ENCODE measurements around the gene AICDA.
"Not testable (repeated sequence)": the region's sequence is repeated elsewhere in the genome, so short reads cannot be mapped to it uniquely, and the experiment has no call there.

The AICDA gene

GRCh38 chr12:8622646-8623045 lies 10.0 kb upstream of the AICDA start:
- POLR2A ChIA-PET, result no interaction called here
- CTCF ChIA-PET, result interaction anchor here (1.0 to 2.5 kb wide), 4 partner anchors 10 to 79 kb away, joined by 3 to 12 read pairs (median 6); partner anchors contain the start of gene AICDA
- TF ChIP-seq CTCF (IDR thresholded peaks at IDR 0.05; ENCODE audit: control extremely low read depth, extremely low read depth, low read depth, missing control alignments), result no peak
- no peak for DNase-seq (ENCODE audit: extremely low spot score)

- POLR2A ChIA-PET, result no interaction called here
- no peak for TF ChIP-seq CTCF (IDR thresholded peaks at IDR 0.05; ENCODE audit: control extremely low read depth, extremely low read depth, low read depth, missing control alignments)
- CTCF ChIA-PET, result no interaction called here
Measured at GRCh38 chr12:8615206-8615605, 2.5 kb upstream of the AICDA start.

GRCh38 chr12:8613881-8614280 lies 1.2 kb upstream of the AICDA start:
- CTCF ChIA-PET, result interaction anchor here (1.0 to 8.3 kb wide), 8 partner anchors 10 to 294 kb away, joined by 3 to 106 read pairs (median 16); no protein-coding TSS in a partner anchor
- DNase-seq (ENCODE audit: extremely low spot score); POLR2A ChIA-PET: not testable (repeated sequence)

More at GRCh38 chr12:8615206-8615605, 2.5 kb upstream of the AICDA start:
- no peak for DNase-seq (ENCODE audit: extremely low spot score)

GRCh38 chr12:8609061-8609570 lies 3.5 kb downstream of the AICDA start:
- CTCF ChIA-PET, result interaction anchor here (0.8 to 8.3 kb wide), 20 partner anchors 14 to 305 kb away, joined by 3 to 106 read pairs (median 4); partner anchors contain the start of gene PHC1

GRCh38 chr12:8606890-8607289 lies 5.8 kb downstream of the AICDA start:
- ChIA-PET CTCF (interaction anchor here (1.7 to 8.3 kb wide), 3 partner anchors 13 to 63 kb away, joined by 8 to 106 read pairs (median 9); no protein-coding TSS in a partner anchor), POLR2A (no interaction called here)
- TF ChIP-seq CTCF (IDR thresholded peaks at IDR 0.05; ENCODE audit: control extremely low read depth, extremely low read depth, low read depth, missing control alignments), result no peak
- DNase-seq (ENCODE audit: extremely low spot score), result no peak

More at GRCh38 chr12:8609061-8609570, 3.5 kb downstream of the AICDA start:
- POLR2A ChIA-PET, result interaction anchor here (0.5 to 1.3 kb wide), 4 partner anchors 18 to 59 kb away, joined by 3 to 4 read pairs (median 3); no protein-coding TSS in a partner anchor
- peak; percentile 84 for TF ChIP-seq CTCF (IDR thresholded peaks at IDR 0.05; ENCODE audit: control extremely low read depth, extremely low read depth, low read depth, missing control alignments)
- DNase-seq (ENCODE audit: extremely low spot score), result no peak

- ChIA-PET POLR2A (no interaction called here), CTCF (interaction anchor here (2.0 kb wide), 1 partner anchor 24 kb away, joined by 9 read pairs; no protein-coding TSS in a partner anchor)
- no peak for DNase-seq (ENCODE audit: extremely low spot score)
- TF ChIP-seq CTCF (IDR thresholded peaks at IDR 0.05; ENCODE audit: control extremely low read depth, extremely low read depth, low read depth, missing control alignments), result no peak
Measured at GRCh38 chr12:8605057-8605456, 7.6 kb downstream of the AICDA start.

- TF ChIP-seq CTCF (IDR thresholded peaks at IDR 0.05; ENCODE audit: control extremely low read depth, extremely low read depth, low read depth, missing control alignments), result peak; percentile 11
- CTCF ChIA-PET, result interaction anchor here (1.6 kb wide), 1 partner anchor 12 kb away, joined by 3 read pairs; no protein-coding TSS in a partner anchor
- POLR2A ChIA-PET, result no interaction called here
- DNase-seq (ENCODE audit: extremely low spot score), result no peak
Measured at GRCh38 chr12:8603856-8604255, 8.8 kb downstream of the AICDA start.

Measured in GM10248 (cell line).